ENCODE measurements around the gene AACS. TPM values are rescaled to one million over a fixed set of nuclear protein-coding genes. Genes with fewer than 3 reads are reported as not detected.

The AACS gene
- total and polyA plus RNA-seq, 2 of the 4 experiments (the other 2 are of a cell fraction) = 22.0 to 24.9 TPM

DNA sequence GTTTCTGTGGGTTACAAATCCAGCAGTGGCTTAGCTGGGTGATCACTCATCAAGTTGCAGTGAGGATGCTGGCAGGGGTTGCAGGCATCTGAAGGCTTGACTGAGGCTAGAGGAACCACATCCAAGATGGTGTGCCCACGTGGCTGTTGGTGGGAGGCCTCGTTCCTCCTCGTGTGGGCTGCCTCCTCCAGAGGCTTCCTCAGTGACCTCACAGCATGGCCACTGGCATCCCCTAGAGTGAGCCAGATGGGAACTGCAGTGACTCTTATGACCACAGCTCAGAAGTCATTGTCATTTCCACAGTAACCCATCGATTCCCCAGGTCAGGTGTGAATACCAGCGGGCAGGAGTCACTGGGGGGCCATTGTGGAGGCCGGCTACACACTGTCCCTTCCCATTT is 17.8 kb downstream of the AACS start:
- Histone ChIP-seq H3K27ac (ENCODE audit: insufficient read depth, low read length) (no peak overlapping the region), H3K9me3 (ENCODE audit: control insufficient read depth, insufficient read depth, low read length) (no peaks in the 10 kb centered on the region), H2AK9ac (replicated peaks; ENCODE audit: low read depth, low read length, poor library complexity) (no peak overlapping the region), H3K9ac (ENCODE audit: low read depth, low read length) (no peak overlapping the region), H3K4me2 (ENCODE audit: low read depth, low read length) (no peak overlapping the region), H3K4me3 (ENCODE audit: insufficient read depth, low read depth, low read length) (no peak overlapping the region), H3K56ac (ENCODE audit: extremely low read depth, insufficient read depth, low read length) (no peak overlapping the region), H3K23ac (ENCODE audit: low read depth, low read length) (no peak overlapping the region), H3K14ac (replicated peaks; ENCODE audit: low read depth, low read length) (no peak overlapping the region), H3K4ac (ENCODE audit: low read depth, low read length) (no peak overlapping the region), H2BK120ac (ENCODE audit: low read depth, low read length) (no peak overlapping the region), H4K91ac (ENCODE audit: insufficient read depth, low read depth, low read length) (no peak overlapping the region), H2BK20ac (ENCODE audit: low read depth, low read length) (no peak overlapping the region), H2AFZ (replicated peaks; ENCODE audit: low read length, poor library complexity) (no peak overlapping the region), H4K5ac (ENCODE audit: low read depth, low read length) (no peak overlapping the region), H3K9me1 (ENCODE audit: insufficient read depth, low read length) (peaks cover 12% of the 10 kb centered on the region), H2AK5ac (ENCODE audit: low read depth, low read length) (no peak overlapping the region), H4K20me1 (ENCODE audit: insufficient read depth, low read length) (no peaks in the 10 kb centered on the region; the same call in none of the 2 replicates), H2BK5ac (ENCODE audit: low read depth, low read length, poor library complexity, severe bottlenecking) (no peak overlapping the region), H2BK15ac (ENCODE audit: low read depth, low read length) (no peak overlapping the region), H3K27me3 (ENCODE audit: control insufficient read depth, insufficient read depth, low read length) (no peaks in the 10 kb centered on the region), H4K8ac (ENCODE audit: low read depth in 2 of 2, low read length in 2 of 2) (no peak overlapping the region), H3K18ac (ENCODE audit: low read depth, low read length) (no peak overlapping the region), H3K36me3 (ENCODE audit: control insufficient read depth, insufficient read depth, low read length) (peaks cover 40% of the 10 kb centered on the region), H3K79me1 (ENCODE audit: low read depth in 1 of 2, low read length in 2 of 2) (peaks cover 0 to 5% of the 10 kb centered on the region in 2 experiments; a peak in 2 of 4 replicates), H3K4me1 (ENCODE audit: control insufficient read depth, insufficient read depth, low read length) (no peaks in the 10 kb centered on the region)
- intact Hi-C loops (cut with micrococcal nuclease) (no loop called here), in situ Hi-C loops (cut with MboI; ENCODE audit: low sequenced_read_pairs) (no loop called here), dilution Hi-C loops (cut with HindIII; ENCODE audit: low sequenced_read_pairs, unreplicated experiment) (no loop called here)
- ChIA-PET CTCF (no interaction called here), POLR2A (ENCODE audit: unreplicated experiment) (no interaction called here)
- BruUV-seq (replicated peaks) = no TSS peak
- ATAC-seq (ENCODE audit: low read depth) = no peak
- no CpG with 5 or more reads among the region's 6 CpGs for WGBS, 2 experiments (ENCODE audit: extremely low coverage in 2 of 2, insufficient read length in 1 of 2)
- TF ChIP-seq RCOR1 (IDR thresholded peaks at IDR 0.05; ENCODE audit: insufficient replicate concordance, low read length) = no peak
- TF ChIP-seq NFE2L2 (IDR thresholded peaks at IDR 0.05; ENCODE audit: low read depth, low read length) = no peak
- no peak for TF ChIP-seq FOS (IDR thresholded peaks at IDR 0.05; ENCODE audit: low read depth, low read length)
- TF ChIP-seq RAD21 (IDR thresholded peaks at IDR 0.05; ENCODE audit: low read length) = no peak
- TF ChIP-seq POLR2A (IDR thresholded peaks at IDR 0.05; ENCODE audit: low read depth, low read length) = no peak
- TF ChIP-seq CHD1 (IDR thresholded peaks at IDR 0.05; ENCODE audit: low read depth, low read length) = no peak
- TF ChIP-seq, protein P1, sequence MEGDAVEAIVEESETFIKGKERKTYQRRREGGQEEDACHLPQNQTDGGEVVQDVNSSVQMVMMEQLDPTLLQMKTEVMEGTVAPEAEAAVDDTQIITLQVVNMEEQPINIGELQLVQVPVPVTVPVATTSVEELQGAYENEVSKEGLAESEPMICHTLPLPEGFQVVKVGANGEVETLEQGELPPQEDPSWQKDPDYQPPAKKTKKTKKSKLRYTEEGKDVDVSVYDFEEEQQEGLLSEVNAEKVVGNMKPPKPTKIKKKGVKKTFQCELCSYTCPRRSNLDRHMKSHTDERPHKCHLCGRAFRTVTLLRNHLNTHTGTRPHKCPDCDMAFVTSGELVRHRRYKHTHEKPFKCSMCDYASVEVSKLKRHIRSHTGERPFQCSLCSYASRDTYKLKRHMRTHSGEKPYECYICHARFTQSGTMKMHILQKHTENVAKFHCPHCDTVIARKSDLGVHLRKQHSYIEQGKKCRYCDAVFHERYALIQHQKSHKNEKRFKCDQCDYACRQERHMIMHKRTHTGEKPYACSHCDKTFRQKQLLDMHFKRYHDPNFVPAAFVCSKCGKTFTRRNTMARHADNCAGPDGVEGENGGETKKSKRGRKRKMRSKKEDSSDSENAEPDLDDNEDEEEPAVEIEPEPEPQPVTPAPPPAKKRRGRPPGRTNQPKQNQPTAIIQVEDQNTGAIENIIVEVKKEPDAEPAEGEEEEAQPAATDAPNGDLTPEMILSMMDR (conservative IDR thresholded peaks at IDR 0.05; ENCODE audit: low read depth, low read length) = no peak
- TF ChIP-seq MXI1 (IDR thresholded peaks at IDR 0.05; ENCODE audit: borderline replicate concordance, low read depth, low read length) = no peak
- no peak for TF ChIP-seq SMC3 (IDR thresholded peaks at IDR 0.05; ENCODE audit: low read depth, low read length)
- no peak for TF ChIP-seq CEBPB (IDR thresholded peaks at IDR 0.05; ENCODE audit: low read depth, low read length)
- DNase-seq = no peak
